ENCODE results near the gene ARMC2.

ARMC2 gene

GRCh38 chr6:108820006-108820405 is 28.2 kb upstream of the ARMC2 start:
- H3K4me3 ChIP-seq (ENCODE audit: low read depth, low read length) = no peak overlapping the region
- TF ChIP-seq, protein P1, sequence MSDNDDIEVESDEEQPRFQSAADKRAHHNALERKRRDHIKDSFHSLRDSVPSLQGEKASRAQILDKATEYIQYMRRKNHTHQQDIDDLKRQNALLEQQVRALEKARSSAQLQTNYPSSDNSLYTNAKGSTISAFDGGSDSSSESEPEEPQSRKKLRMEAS (IDR thresholded peaks at IDR 0.05; ENCODE audit: low read depth, low read length) = no peak
- TF ChIP-seq POLR2A (IDR thresholded peaks at IDR 0.05; ENCODE audit: extremely low read depth, insufficient read length) (no peak), MYC (IDR thresholded peaks at IDR 0.05; ENCODE audit: low read depth, low read length) (no peak)
- TF ChIP-seq, protein P2, sequence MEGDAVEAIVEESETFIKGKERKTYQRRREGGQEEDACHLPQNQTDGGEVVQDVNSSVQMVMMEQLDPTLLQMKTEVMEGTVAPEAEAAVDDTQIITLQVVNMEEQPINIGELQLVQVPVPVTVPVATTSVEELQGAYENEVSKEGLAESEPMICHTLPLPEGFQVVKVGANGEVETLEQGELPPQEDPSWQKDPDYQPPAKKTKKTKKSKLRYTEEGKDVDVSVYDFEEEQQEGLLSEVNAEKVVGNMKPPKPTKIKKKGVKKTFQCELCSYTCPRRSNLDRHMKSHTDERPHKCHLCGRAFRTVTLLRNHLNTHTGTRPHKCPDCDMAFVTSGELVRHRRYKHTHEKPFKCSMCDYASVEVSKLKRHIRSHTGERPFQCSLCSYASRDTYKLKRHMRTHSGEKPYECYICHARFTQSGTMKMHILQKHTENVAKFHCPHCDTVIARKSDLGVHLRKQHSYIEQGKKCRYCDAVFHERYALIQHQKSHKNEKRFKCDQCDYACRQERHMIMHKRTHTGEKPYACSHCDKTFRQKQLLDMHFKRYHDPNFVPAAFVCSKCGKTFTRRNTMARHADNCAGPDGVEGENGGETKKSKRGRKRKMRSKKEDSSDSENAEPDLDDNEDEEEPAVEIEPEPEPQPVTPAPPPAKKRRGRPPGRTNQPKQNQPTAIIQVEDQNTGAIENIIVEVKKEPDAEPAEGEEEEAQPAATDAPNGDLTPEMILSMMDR (IDR thresholded peaks at IDR 0.05; ENCODE audit: low read depth, low read length) = no peak
- no peak for DNase-seq (ENCODE audit: low read depth)

DNA sequence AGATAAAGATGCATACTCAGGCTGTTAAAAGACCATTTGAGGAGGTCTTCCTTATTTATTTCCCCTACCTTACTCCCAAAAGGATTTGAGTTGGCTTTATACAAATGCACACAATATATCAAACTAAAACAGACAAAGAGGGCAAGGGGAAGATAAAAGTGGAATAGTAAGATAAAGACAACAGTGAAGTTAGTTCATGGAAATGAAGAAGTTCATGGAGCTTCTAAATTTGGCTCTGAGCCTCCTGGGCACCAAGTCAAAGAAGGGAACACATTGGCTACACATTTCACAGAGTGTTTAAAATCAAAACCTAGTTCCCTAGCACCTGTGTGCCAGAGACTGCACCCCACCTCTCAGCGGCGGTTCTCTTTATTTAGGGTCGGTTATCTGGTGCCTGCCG is 25.8 kb upstream of the ARMC2 start:
- DNase-seq (ENCODE audit: low read depth) = no peak
- H3K4me3 ChIP-seq (ENCODE audit: low read depth, low read length) = no peak overlapping the region
- TF ChIP-seq POLR2A (IDR thresholded peaks at IDR 0.05; ENCODE audit: extremely low read depth, insufficient read length) (no peak), MYC (IDR thresholded peaks at IDR 0.05; ENCODE audit: low read depth, low read length) (no peak)
- TF ChIP-seq, protein P2 (IDR thresholded peaks at IDR 0.05; ENCODE audit: low read depth, low read length) = no peak
- TF ChIP-seq, protein P1 (IDR thresholded peaks at IDR 0.05; ENCODE audit: low read depth, low read length) = no peak

GRCh38 chr6:108825326-108825725 is 22.9 kb upstream of the ARMC2 start:
- no peak overlapping the region for H3K4me3 ChIP-seq (ENCODE audit: low read depth, low read length)
- TF ChIP-seq MYC (IDR thresholded peaks at IDR 0.05; ENCODE audit: low read depth, low read length) = no peak
- no peak for TF ChIP-seq POLR2A (IDR thresholded peaks at IDR 0.05; ENCODE audit: extremely low read depth, insufficient read length)
- TF ChIP-seq, protein P1 (IDR thresholded peaks at IDR 0.05; ENCODE audit: low read depth, low read length) = no peak
- TF ChIP-seq, protein P2 (IDR thresholded peaks at IDR 0.05; ENCODE audit: low read depth, low read length) = no peak
- no peak for DNase-seq (ENCODE audit: low read depth)

DNA sequence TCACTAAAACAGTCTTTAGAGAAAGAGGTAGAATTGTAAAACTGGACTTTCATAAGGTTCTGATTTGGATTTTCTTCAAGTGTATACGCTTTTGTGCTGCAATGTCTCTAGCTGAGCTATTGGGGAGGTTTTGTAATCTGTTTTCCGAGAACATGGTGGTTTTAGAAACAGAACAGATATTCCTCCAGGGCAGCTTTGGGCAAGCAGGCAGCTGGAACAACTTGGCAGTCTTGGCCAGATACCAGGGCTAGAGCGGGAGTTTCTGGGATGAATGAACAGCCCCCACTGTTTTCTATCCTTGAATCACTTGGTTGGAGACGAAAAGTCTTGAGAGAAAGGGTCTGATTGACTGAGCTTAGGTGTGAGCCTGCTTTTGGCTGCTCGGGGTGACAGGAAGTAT is 17.1 kb upstream of the ARMC2 start:
- no peak overlapping the region for H3K4me3 ChIP-seq (ENCODE audit: low read depth, low read length)
- DNase-seq (ENCODE audit: low read depth) = no peak
- TF ChIP-seq, protein P1 (IDR thresholded peaks at IDR 0.05; ENCODE audit: low read depth, low read length) = no peak
- TF ChIP-seq POLR2A (IDR thresholded peaks at IDR 0.05; ENCODE audit: extremely low read depth, insufficient read length) (no peak), MYC (IDR thresholded peaks at IDR 0.05; ENCODE audit: low read depth, low read length) (no peak)
- TF ChIP-seq, protein P2 (IDR thresholded peaks at IDR 0.05; ENCODE audit: low read depth, low read length) = no peak

DNA sequence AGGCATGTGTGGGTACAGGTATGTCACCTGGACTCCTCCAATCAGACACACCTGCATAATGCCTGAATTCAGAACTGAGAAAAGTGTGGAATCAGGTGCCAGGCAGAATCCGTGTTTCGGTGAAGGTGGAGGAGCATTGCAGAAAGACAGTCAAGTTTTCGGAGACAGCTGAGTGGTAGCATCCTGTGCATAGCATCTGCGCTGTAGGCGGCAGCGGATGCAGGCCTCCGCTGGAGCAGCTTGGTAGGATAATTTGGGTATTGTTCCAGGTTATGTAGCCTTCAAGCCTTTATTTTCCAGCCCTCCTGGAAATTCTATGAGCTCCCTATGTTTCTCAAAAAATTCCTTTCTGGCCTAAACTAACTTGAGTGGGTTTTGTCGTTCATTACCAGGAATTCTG is 15.5 kb upstream of the ARMC2 start:
- TF ChIP-seq, protein P1 (IDR thresholded peaks at IDR 0.05; ENCODE audit: low read depth, low read length) = no peak
- no peak for TF ChIP-seq POLR2A (IDR thresholded peaks at IDR 0.05; ENCODE audit: extremely low read depth, insufficient read length)
- TF ChIP-seq, protein P2 (IDR thresholded peaks at IDR 0.05; ENCODE audit: low read depth, low read length) = no peak
- no peak for TF ChIP-seq MYC (IDR thresholded peaks at IDR 0.05; ENCODE audit: low read depth, low read length)
- H3K4me3 ChIP-seq (ENCODE audit: low read depth, low read length) = no peak overlapping the region
- no peak for DNase-seq (ENCODE audit: low read depth)
